A549 (cell line): ENCODE results near the gene PIAS4. TPM values are rescaled to one million over a fixed set of nuclear protein-coding genes. Genes with fewer than 3 reads are reported as not detected.

Source experiments
- ATAC-seq, 2 experiments: fragments of 200-7000 bp in 1 of 2; fragments of >200 bp in 1 of 2; cut with Nextera tagmentation in 1 of 2; cut with Tn5 transposase in 1 of 2; 3 replicates each; pipeline versions ENCODE4 v1.8.0 to v1.9.1; 2018 to 2020; ENCODE audit warnings: mild to moderate bottlenecking in 1 of 2, moderate library complexity in 1 of 2
- CTCF ChIA-PET: fragments of 300-600 bp; sonication (Branson Sonifier 250); formaldehyde crosslinking; extraction: SDS; loops from one replicate; lab custom pipeline; 2021; ENCODE audit warnings: antibody characterized with exemption, inconsistent platforms; lab: Yijun Ruan, JAX
- POLR2A ChIA-PET: fragments of 350-600 bp; formaldehyde crosslinking; extraction: SDS; loops from one replicate; lab custom pipeline; 2021; ENCODE audit warnings: antibody characterized with exemption, inconsistent platforms; lab: Yijun Ruan, JAX
- DNase-seq, 2 experiments: peaks; one replicate each; pipeline versions ENCODE4 v3.0.0 to v3.0.0-alpha.2; 2011 to 2016; ENCODE audit warnings: low read depth in 1 of 2, low spot score in 1 of 2
- FAIRE-seq: peaks from 2 replicates; lab custom pipeline; 2011; peaks lifted over from hg19 to GRCh38; lab: Jason Lieb, UNC
- H3K27ac ChIP-seq, 2 experiments: fragments of >200 bp; sonication (Bioruptor Twin); formaldehyde crosslinking; 3 replicates each; pipeline ENCODE4 v1.5.1; 2016 to 2017
- H3K4me1 ChIP-seq: fragments of >200 bp; sonication (Bioruptor Twin); formaldehyde crosslinking; 3 replicates; pipeline ENCODE4 v1.6.1; 2016
- H3K4me2 ChIP-seq: fragments of >200 bp; sonication (Bioruptor Twin); formaldehyde crosslinking; 3 replicates; pipeline ENCODE4 v1.6.1; 2016
- H3K4me3 ChIP-seq: fragments of >200 bp; sonication (Bioruptor Twin); formaldehyde crosslinking; 3 replicates; pipeline ENCODE4 v1.5.1; 2016
- H3K9me3 ChIP-seq: fragments of >200 bp; sonication (Bioruptor Twin); formaldehyde crosslinking; 3 replicates; pipeline ENCODE4 v1.6.1; 2016
- CBX2 ChIP-seq: fragments of 200-600 bp; sonication (generic); IDR thresholded peaks from 2 replicates; pipeline ENCODE4 v1.6.1; 2016; ENCODE audit warnings: low read depth, mild to moderate bottlenecking, borderline replicate concordance
- CBX8 ChIP-seq: fragments of 200-600 bp; sonication (generic); IDR thresholded peaks from 2 replicates; pipeline ENCODE4 v1.6.1; 2016
- CEBPB ChIP-seq, 2 experiments: fragments of >200 bp in 1 of 2; sonication (Bioruptor Twin) in 1 of 2; formaldehyde crosslinking in 1 of 2; IDR thresholded peaks; 2 replicates each; pipeline ENCODE4 v1.6.1; 2012 to 2016
- CHD2 ChIP-seq: fragments of 150-350 bp; IDR thresholded peaks from 2 replicates; pipeline ENCODE4 v1.6.1; 2014; ENCODE audit warnings: low read length; ENCODE audit not compliant: partially characterized antibody
- E2F6 ChIP-seq: IDR thresholded peaks from 2 replicates; pipeline ENCODE4 v1.6.1; 2012; ENCODE audit warnings: low read depth, borderline replicate concordance
- EHF ChIP-seq: fragments of 250-450 bp; sonication (Bioruptor Pico); IDR thresholded peaks from 2 replicates; pipeline ENCODE4 v1.5.0; 2020; ENCODE audit warnings: mild to moderate bottlenecking
- EHMT2 ChIP-seq: fragments of 200-600 bp; sonication (generic); IDR thresholded peaks from 2 replicates; pipeline ENCODE4 v1.6.1; 2016; ENCODE audit warnings: antibody characterized with exemption, low read depth, mild to moderate bottlenecking, moderate library complexity
- ESRRA ChIP-seq: fragments of 150-350 bp; IDR thresholded peaks from 2 replicates; pipeline ENCODE4 v1.6.1; 2014; ENCODE audit warnings: mild to moderate bottlenecking, low read length, borderline replicate concordance
- GATA3 ChIP-seq: IDR thresholded peaks from 2 replicates; pipeline ENCODE4 v1.6.1; 2012; ENCODE audit warnings: borderline replicate concordance
- HDAC2 ChIP-seq: fragments of 200-600 bp; sonication (generic); IDR thresholded peaks from 2 replicates; pipeline ENCODE4 v1.6.1; 2016
- HEYL ChIP-seq: fragments of 250-450 bp; sonication (Bioruptor Pico); IDR thresholded peaks from 2 replicates; pipeline ENCODE4 v1.8.0; 2021; ENCODE audit warnings: mild to moderate bottlenecking, moderate library complexity
- HMGXB4 ChIP-seq: fragments of 250-450 bp; sonication (Bioruptor Pico); IDR thresholded peaks from 2 replicates; pipeline ENCODE4 v1.5.0; 2021; ENCODE audit warnings: mild to moderate bottlenecking, moderate library complexity, borderline replicate concordance
- HOXA7 ChIP-seq: fragments of 250-450 bp; sonication (Bioruptor Pico); IDR thresholded peaks from 2 replicates; pipeline ENCODE4 v1.5.0; 2020; ENCODE audit warnings: mild to moderate bottlenecking, moderate library complexity
- KDM1A ChIP-seq: fragments of 200-600 bp; sonication (generic); IDR thresholded peaks from 2 replicates; pipeline ENCODE4 v1.6.1; 2016; ENCODE audit warnings: low read depth, mild to moderate bottlenecking
- KDM5A ChIP-seq: fragments of 200-600 bp; sonication (generic); IDR thresholded peaks from 2 replicates; pipeline ENCODE4 v1.6.1; 2016; ENCODE audit warnings: antibody characterized with exemption, mild to moderate bottlenecking
- MAX ChIP-seq: IDR thresholded peaks from 2 replicates; pipeline ENCODE4 v1.6.1; 2012
- MAZ ChIP-seq: fragments of 150-350 bp; IDR thresholded peaks from 2 replicates; pipeline ENCODE4 v1.6.1; 2014; ENCODE audit warnings: antibody characterized with exemption, low read depth, low read length, borderline replicate concordance
- NR3C1 ChIP-seq: fragments of >200 bp; sonication (Bioruptor Twin); formaldehyde crosslinking; IDR thresholded peaks from 3 replicates; pipeline ENCODE4 v1.6.1; 2017
- POLR2A ChIP-seq: IDR thresholded peaks from 2 replicates; pipeline ENCODE4 v1.6.1; 2012; ENCODE audit warnings: mild to moderate bottlenecking, low read length
- REST ChIP-seq: fragments of 200-600 bp; sonication (generic); IDR thresholded peaks from 2 replicates; pipeline ENCODE4 v1.6.1; 2016; ENCODE audit warnings: antibody characterized with exemption, mild to moderate bottlenecking, moderate library complexity
- TFCP2L1 ChIP-seq: fragments of 250-450 bp; sonication (Bioruptor Pico); IDR thresholded peaks from 2 replicates; pipeline ENCODE4 v1.5.0; 2021; ENCODE audit warnings: mild to moderate bottlenecking
- ZFP36 ChIP-seq: fragments of 450-650 bp; IDR thresholded peaks from 2 replicates; pipeline ENCODE4 v1.6.1; 2014; ENCODE audit warnings: borderline replicate concordance; ENCODE audit not compliant: partially characterized antibody
- WGBS: methylation state at CpG from one replicate; pipeline ENCODE4 v1.1.6; 2017; ENCODE audit errors: missing lambda C conversion rate; 5-methylcytosine and 5-hydroxymethylcytosine counted together
- polyA plus RNA-seq, 4 experiments: library from polyadenylated mRNA; depleted of rRNA in 3 of 4; stranded (reverse); fragments of >200 nt; fragmentation: RNase III in 1 of 4; extraction: RNeasy Plus Mini Kit Qiagen cat#74134 plus additional on column Dnase treatment in 1 of 4; gene quantifications; 2 replicates in 3 of 4; 3 replicates in 1 of 4; pipeline ENCODE4 v1.2.3, GENCODE V29; 2011 to 2017

The PIAS4 gene
- polyA plus RNA-seq, 2 of the 4 experiments (the other 2 are of a cell fraction): 5.2 to 12.8 TPM

- TF ChIP-seq MAX: no peak
These were observed 21.7 kb downstream of the PIAS4 start (continued) for GRCh38 chr19:4029247-4029614.

- TF ChIP-seq CBX8 (no peak), ESRRA (no peak), TFCP2L1 (no peak), E2F6 (no peak), MAZ (no peak), NR3C1 (no peak), GATA3 (no peak), CEBPB (IDR thresholded peaks at IDR 0.05) (no peak), KDM5A (no peak), POLR2A (no peak), EHF (CRISPR knock-in tag) (no peak), CBX2 (no peak), CHD2 (no peak), HMGXB4 (CRISPR knock-in tag) (no peak), EHMT2 (no peak), ZFP36 (no peak), REST (no peak), HDAC2 (no peak)
- no peak overlapping the region for H3K4me3 ChIP-seq
- 82% methylated on average over 3 of the region's 6 CpGs for WGBS
- DNase-seq (no peak), ATAC-seq (no peak), FAIRE-seq (no peak)
- H3K4me1 ChIP-seq: no peaks in the 10 kb centered on the region
- CTCF ChIA-PET: no interaction called here
- H3K27ac ChIP-seq: no peak overlapping the region
- POLR2A ChIA-PET: no interaction called here
- no peaks in the 10 kb centered on the region for H3K9me3 ChIP-seq
- H3K4me2 ChIP-seq: no peak overlapping the region
These were observed 23.0 kb downstream of the PIAS4 start for GRCh38 chr19:4030552-4030951.

- ATAC-seq (no peak), DNase-seq (no peak), FAIRE-seq (no peak)
- POLR2A ChIA-PET: no interaction called here
- no peaks in the 10 kb centered on the region for H3K9me3 ChIP-seq
- H3K4me3 ChIP-seq: no peak overlapping the region
- H3K4me1 ChIP-seq: no peaks in the 10 kb centered on the region
- TF ChIP-seq MAX: no peak
- no peak for TF ChIP-seq KDM1A
- TF ChIP-seq HEYL (CRISPR knock-in tag): no peak
- TF ChIP-seq GATA3: no peak
- TF ChIP-seq CEBPB (IDR thresholded peaks at IDR 0.05): no peak
- no peak for TF ChIP-seq HOXA7 (CRISPR knock-in tag)
- CTCF ChIA-PET: no interaction called here
- no peak overlapping the region for H3K4me2 ChIP-seq
- H3K27ac ChIP-seq: no peak overlapping the region
- WGBS: 96% methylated on average over 7 of the region's 9 CpGs
These were observed 23.4 kb downstream of the PIAS4 start for GRCh38 chr19:4030981-4031380.
